GM18526 (cell line): Measurements from ENCODE around the gene WDFY4.

Source experiments
- POLR2A ChIP-seq: IDR thresholded peaks from 3 replicates; pipeline ENCODE4 v1.6.1; 2011; ENCODE audit not compliant: insufficient read length; ENCODE audit errors: extremely low read depth

WDFY4 gene

GRCh38 chr10:48792121-48792520 lies 107.4 kb downstream of the WDFY4 start:
- no peak for TF ChIP-seq POLR2A

- TF ChIP-seq POLR2A, result no peak
These were observed 108.0 kb downstream of the WDFY4 start for GRCh38 chr10:48792687-48793096.

- TF ChIP-seq POLR2A, result no peak
These were observed 109.4 kb downstream of the WDFY4 start for GRCh38 chr10:48794074-48794473.

- no peak for TF ChIP-seq POLR2A
These were observed 112.1 kb downstream of the WDFY4 start for GRCh38 chr10:48796713-48797245.

GRCh38 chr10:48797830-48798229 lies 113.2 kb downstream of the WDFY4 start:
- TF ChIP-seq POLR2A, result no peak

- no peak for TF ChIP-seq POLR2A
These were observed 114.0 kb downstream of the WDFY4 start for GRCh38 chr10:48798481-48799254.

- no peak for TF ChIP-seq POLR2A
These were observed 114.8 kb downstream of the WDFY4 start for GRCh38 chr10:48799341-48800006.

- TF ChIP-seq POLR2A, result no peak
These were observed 115.5 kb downstream of the WDFY4 start for GRCh38 chr10:48800007-48800675.

GRCh38 chr10:48801001-48801421 lies 116.3 kb downstream of the WDFY4 start:
- TF ChIP-seq POLR2A, result no peak

- TF ChIP-seq POLR2A, result no peak
These were observed 118.0 kb downstream of the WDFY4 start for GRCh38 chr10:48802611-48803071.

- TF ChIP-seq POLR2A, result no peak
These were observed 119.3 kb downstream of the WDFY4 start for GRCh38 chr10:48803801-48804584.

- no peak for TF ChIP-seq POLR2A
These were observed 120.1 kb downstream of the WDFY4 start for GRCh38 chr10:48804740-48805182.

- no peak for TF ChIP-seq POLR2A
These were observed 120.7 kb downstream of the WDFY4 start for GRCh38 chr10:48805411-48805810.

GRCh38 chr10:48805848-48806247 lies 121.2 kb downstream of the WDFY4 start:
- TF ChIP-seq POLR2A, result no peak

GRCh38 chr10:48806342-48806741 lies 121.7 kb downstream of the WDFY4 start:
- no peak for TF ChIP-seq POLR2A
